K562 (cell line): ENCODE measurements around the gene CFL1. TPM values are rescaled to one million over a fixed set of nuclear protein-coding genes. Genes with fewer than 3 reads are reported as not detected.

ENCODE experiments used
- BCL6 ChIP-seq: fragments of 250-450 bp; sonication (Bioruptor Pico); IDR thresholded peaks from 2 replicates; pipeline ENCODE4 v1.4.0; 2020
- BRD9 ChIP-seq: fragments of 450-650 bp; IDR thresholded peaks from 2 replicates; pipeline ENCODE4 v1.6.1; 2018; ENCODE audit warnings: low read depth; ENCODE audit not compliant: partially characterized antibody
- CBX5 ChIP-seq: IDR thresholded peaks from 2 replicates; pipeline ENCODE4 v1.6.1; 2014; ENCODE audit warnings: low read depth, borderline replicate concordance
- GABPA ChIP-seq: fragments of 200-800 bp; sonication (Bioruptor generic); conservative IDR thresholded peaks from 2 replicates; pipeline ENCODE4 v1.6.1; 2016; ENCODE audit warnings: low read depth, missing genetic modification characterization, missing compliant biosample characterization
- HCFC1 ChIP-seq: IDR thresholded peaks from 2 replicates; pipeline ENCODE4 v1.6.1; 2012; ENCODE audit warnings: low read depth, low read length, improper control_type of control experiment
- MCM5 ChIP-seq: fragments of 450-650 bp; IDR thresholded peaks from 2 replicates; pipeline ENCODE4 v1.6.1; 2016; ENCODE audit warnings: low read depth
- MECOM ChIP-seq: fragments of 250-450 bp; sonication (Bioruptor Pico); IDR thresholded peaks from 2 replicates; pipeline ENCODE4 v1.8.0; 2022; ENCODE audit warnings: inconsistent platforms
- NKRF ChIP-seq: fragments of 450-650 bp; IDR thresholded peaks from 2 replicates; pipeline ENCODE4 v1.6.1; 2016; ENCODE audit warnings: borderline replicate concordance
- NR2F6 ChIP-seq: fragments of 450-650 bp; formaldehyde crosslinking; IDR thresholded peaks from 2 replicates; pipeline ENCODE4 v1.4.0; 2020; ENCODE audit warnings: mild to moderate bottlenecking
- OTX1 ChIP-seq: fragments of 450-650 bp; formaldehyde crosslinking; IDR thresholded peaks from 2 replicates; pipeline ENCODE4 v1.4.0; 2022; ENCODE audit warnings: mild to moderate bottlenecking
- SFPQ ChIP-seq: fragments of 200-400 bp; formaldehyde crosslinking; IDR thresholded peaks from 2 replicates; pipeline ENCODE4 v1.6.1; 2017; ENCODE audit warnings: mild to moderate bottlenecking, low read depth, low read length, moderate library complexity
- TAF9B ChIP-seq: fragments of 450-650 bp; IDR thresholded peaks from 2 replicates; pipeline ENCODE4 v1.6.1; 2018; ENCODE audit warnings: mild to moderate bottlenecking; ENCODE audit not compliant: partially characterized antibody
- TRIM25 ChIP-seq: fragments of 450-650 bp; IDR thresholded peaks from 2 replicates; pipeline ENCODE4 v1.7.0; 2016; ENCODE audit warnings: borderline replicate concordance
- ZBTB1 ChIP-seq: sonication (generic); formaldehyde crosslinking; IDR thresholded peaks from 2 replicates; pipeline ENCODE4 v1.8.1; 2023; ENCODE audit warnings: missing genetic modification reagents, low read depth, mild to moderate bottlenecking, borderline replicate concordance
- ZNF24 ChIP-seq: fragments of 450-650 bp; IDR thresholded peaks from 2 replicates; pipeline ENCODE4 v1.6.1; 2016
- ZNF324 ChIP-seq: fragments of 250-450 bp; sonication (Bioruptor Pico); IDR thresholded peaks from 2 replicates; pipeline ENCODE4 v1.4.0; 2020; ENCODE audit warnings: mild to moderate bottlenecking
- ZNF79 ChIP-seq: fragments of 250-450 bp; sonication (Bioruptor Pico); IDR thresholded peaks from 2 replicates; pipeline ENCODE4 v1.4.0; 2020; ENCODE audit warnings: low read depth, mild to moderate bottlenecking, moderate library complexity
- polyA plus RNA-seq, 8 experiments: library from polyadenylated mRNA; depleted of rRNA in 4 of 8; stranded (reverse) in 5 of 8; unstranded in 3 of 8; fragments of >200 nt; fragmentation: Nextera tagmentation in 2 of 8; fragmentation: Illumina TruSeq in 1 of 8; extraction: Ambion mirVana in 2 of 8; extraction: Trizol in 1 of 8; gene quantifications; 2 replicates each; pipeline versions ENCODE4 v1.2.1 to v1.2.3, GENCODE V29; 2011 to 2014; ENCODE audit warnings: inconsistent platforms in 1 of 8, missing spikeins in 1 of 8
- total RNA-seq, 7 experiments: library from RNA; depleted of rRNA in 6 of 7; stranded (reverse); fragments of >200 nt in 6 of 7; fragmentation: Illumina TruSeq in 2 of 7; extraction: Trizol in 2 of 7; gene quantifications; 2 replicates each; pipeline versions ENCODE4 v1.2.1 to v1.2.3, GENCODE V29; 2011 to 2021; ENCODE audit warnings: low replicate concordance in 1 of 7
- TF ChIP-seq, protein P1 (sequence below): fragments of 450-650 bp; formaldehyde crosslinking; IDR thresholded peaks from 2 replicates; pipeline ENCODE4 v1.4.0; 2020; ENCODE audit warnings: mild to moderate bottlenecking, moderate library complexity
- TF ChIP-seq, protein P2 (sequence below), 3 experiments: fragments of 200-800 bp in 1 of 3; sonication (Bioruptor generic) in 1 of 3; sonication (generic) in 1 of 3; formaldehyde crosslinking in 1 of 3; IDR thresholded peaks; 2 replicates each; pipeline versions ENCODE4 v1.6.1 to v1.8.0; 2016 to 2022; ENCODE audit warnings: mild to moderate bottlenecking in 2 of 3, missing compliant biosample characterization in 2 of 3, missing genetic modification characterization in 2 of 3, missing genetic modification reagents in 1 of 3

Gene CFL1
- total and polyA plus RNA-seq, 9 of the 15 experiments (the other 6 are each of a cell fraction or from before 2014, with no cell fraction given), result 105 to 1,101 (median 859) TPM

GRCh38 chr11:65899356-65900124, 41.6 kb upstream of the CFL1 start (continued):
- TF ChIP-seq NKRF, result peak; percentile 82; the same call in 1 of the 2 replicates
- TF ChIP-seq MECOM (CRISPR knock-in tag), result no peak
- TF ChIP-seq SFPQ, result no peak; the same call in none of the 2 replicates
- peak; percentile 70 for TF ChIP-seq GABPA (tag)
- peak; percentile 83 for TF ChIP-seq ZBTB1 (CRISPR knock-in tag)
- no peak for TF ChIP-seq OTX1
- no peak for TF ChIP-seq BCL6
- TF ChIP-seq MCM5, result no peak
- no peak for TF ChIP-seq ZNF24
- TF ChIP-seq HCFC1, result no peak
- TF ChIP-seq, protein P1, sequence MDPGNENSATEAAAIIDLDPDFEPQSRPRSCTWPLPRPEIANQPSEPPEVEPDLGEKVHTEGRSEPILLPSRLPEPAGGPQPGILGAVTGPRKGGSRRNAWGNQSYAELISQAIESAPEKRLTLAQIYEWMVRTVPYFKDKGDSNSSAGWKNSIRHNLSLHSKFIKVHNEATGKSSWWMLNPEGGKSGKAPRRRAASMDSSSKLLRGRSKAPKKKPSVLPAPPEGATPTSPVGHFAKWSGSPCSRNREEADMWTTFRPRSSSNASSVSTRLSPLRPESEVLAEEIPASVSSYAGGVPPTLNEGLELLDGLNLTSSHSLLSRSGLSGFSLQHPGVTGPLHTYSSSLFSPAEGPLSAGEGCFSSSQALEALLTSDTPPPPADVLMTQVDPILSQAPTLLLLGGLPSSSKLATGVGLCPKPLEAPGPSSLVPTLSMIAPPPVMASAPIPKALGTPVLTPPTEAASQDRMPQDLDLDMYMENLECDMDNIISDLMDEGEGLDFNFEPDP, result no peak
- TF ChIP-seq BRD9, result peak; percentile 34
- no peak for TF ChIP-seq TRIM25
- TF ChIP-seq TAF9B, result peak; percentile 86
- TF ChIP-seq CBX5, result no peak
- no peak for TF ChIP-seq ZNF79
- TF ChIP-seq, protein P2, sequence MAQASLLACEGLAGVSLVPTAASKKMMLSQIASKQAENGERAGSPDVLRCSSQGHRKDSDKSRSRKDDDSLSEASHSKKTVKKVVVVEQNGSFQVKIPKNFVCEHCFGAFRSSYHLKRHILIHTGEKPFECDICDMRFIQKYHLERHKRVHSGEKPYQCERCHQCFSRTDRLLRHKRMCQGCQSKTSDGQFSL (CRISPR knock-in tag; IDR thresholded peaks at IDR 0.05), result peak; percentile 79
- TF ChIP-seq, protein P2 (tag; IDR thresholded peaks at IDR 0.05), result no peak
- no peak for TF ChIP-seq ZNF324 (CRISPR knock-in tag)
- TF ChIP-seq NR2F6 (CRISPR knock-in tag), result no peak
